ENCODE results near the gene CCNF.
"Not testable (repeated sequence)": the region's sequence is repeated elsewhere in the genome, so short reads cannot be mapped to it uniquely, and the experiment has no call there.

Gene CCNF

GRCh38 chr16:2428051-2428783, 1.0 kb upstream of the CCNF start:
- no peak for DNase-seq (ENCODE audit: low read depth)

- DNase-seq (ENCODE audit: low read depth), result no peak
Observed at GRCh38 chr16:2428784-2429033, 538 bp upstream of the CCNF start.

- DNase-seq (ENCODE audit: low read depth), result no peak
Observed at GRCh38 chr16:2429771-2430663, 770 bp downstream of the CCNF start.

GRCh38 chr16:2432286-2432685, 3.0 kb downstream of the CCNF start:
- no peak for DNase-seq (ENCODE audit: low read depth)

- no peak for DNase-seq (ENCODE audit: low read depth)
Observed at GRCh38 chr16:2432801-2433505, 3.7 kb downstream of the CCNF start.

GRCh38 chr16:2435236-2435635, 6.0 kb downstream of the CCNF start:
- not testable (repeated sequence) for DNase-seq (ENCODE audit: low read depth)

- no peak for DNase-seq (ENCODE audit: low read depth)
Observed at GRCh38 chr16:2436110-2436509, 6.9 kb downstream of the CCNF start.

- DNase-seq (ENCODE audit: low read depth), result no peak
Observed at GRCh38 chr16:2437032-2437790, 8.0 kb downstream of the CCNF start.

- DNase-seq (ENCODE audit: low read depth), result no peak
Observed at GRCh38 chr16:2438121-2438520, 8.9 kb downstream of the CCNF start.

- DNase-seq (ENCODE audit: low read depth), result no peak
Observed at GRCh38 chr16:2439598-2439997, 10.4 kb downstream of the CCNF start.

- DNase-seq (ENCODE audit: low read depth), result not testable (repeated sequence)
Observed at GRCh38 chr16:2441143-2441804, 12.0 kb downstream of the CCNF start.

- DNase-seq (ENCODE audit: low read depth), result no peak
Observed at GRCh38 chr16:2443555-2443954, 14.3 kb downstream of the CCNF start.

- DNase-seq (ENCODE audit: low read depth), result no peak
Observed at GRCh38 chr16:2447920-2448583, 18.8 kb downstream of the CCNF start.

GRCh38 chr16:2449118-2449517, 19.9 kb downstream of the CCNF start:
- DNase-seq (ENCODE audit: low read depth), result no peak

- no peak for DNase-seq (ENCODE audit: low read depth)
Observed at GRCh38 chr16:2450535-2450934, 21.3 kb downstream of the CCNF start.

GRCh38 chr16:2450975-2451381, 21.7 kb downstream of the CCNF start:
- DNase-seq (ENCODE audit: low read depth), result no peak

GRCh38 chr16:2451851-2452320, 22.6 kb downstream of the CCNF start:
- no peak for DNase-seq (ENCODE audit: low read depth)

- DNase-seq (ENCODE audit: low read depth), result no peak
Observed at GRCh38 chr16:2452650-2453049, 23.4 kb downstream of the CCNF start.

- no peak for DNase-seq (ENCODE audit: low read depth)
Observed at GRCh38 chr16:2455081-2455845, 26.0 kb downstream of the CCNF start.

- DNase-seq (ENCODE audit: low read depth), result no peak
Observed at GRCh38 chr16:2456551-2457153, 27.4 kb downstream of the CCNF start.
